ENCODE measurements around the gene KLRF2. TPM values are rescaled to one million over a fixed set of nuclear protein-coding genes. Genes with fewer than 3 reads are reported as not detected.
"Not testable (repeated sequence)": the region's sequence is repeated elsewhere in the genome, so short reads cannot be mapped to it uniquely, and the experiment has no call there.

The KLRF2 gene
- polyA plus RNA-seq, 1 donor from 2014 or later = not detected

DNA sequence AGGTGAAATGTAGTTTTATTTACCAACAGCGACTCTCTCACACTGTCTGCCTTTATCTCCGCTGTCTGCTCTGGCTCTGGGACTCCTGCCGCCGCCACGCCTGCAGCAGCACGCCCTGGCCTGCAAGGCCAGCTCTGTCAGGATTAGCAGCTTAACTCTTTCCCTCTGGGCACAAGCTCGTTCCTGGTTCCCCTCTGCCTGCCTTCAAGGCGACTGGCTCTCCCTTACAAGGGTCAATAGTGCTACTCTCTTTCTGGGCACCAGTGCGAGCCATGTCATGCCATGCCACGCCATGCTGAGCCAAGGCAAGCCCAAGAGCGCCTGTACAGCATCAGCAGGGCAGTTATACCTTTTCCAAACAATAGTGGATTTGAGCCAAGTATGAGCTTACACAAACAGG, 8.5 kb upstream of the KLRF2 start:
- no peaks in the 10 kb centered on the region for H3K9me3 ChIP-seq (ENCODE audit: low read length)
- H3K27me3 ChIP-seq (ENCODE audit: insufficient read depth, low read depth, low read length) = no peaks in the 10 kb centered on the region
- TF ChIP-seq TAF1 (IDR thresholded peaks at IDR 0.05; ENCODE audit: low read depth) = no peak
- TF ChIP-seq POLR2AphosphoS5 (IDR thresholded peaks at IDR 0.05) = no peak
- no peak for TF ChIP-seq EP300 (conservative IDR thresholded peaks at IDR 0.05; ENCODE audit: poor library complexity, severe bottlenecking)
- TF ChIP-seq REST (IDR thresholded peaks at IDR 0.05; ENCODE audit: borderline replicate concordance) = no peak
- TF ChIP-seq, protein P1, sequence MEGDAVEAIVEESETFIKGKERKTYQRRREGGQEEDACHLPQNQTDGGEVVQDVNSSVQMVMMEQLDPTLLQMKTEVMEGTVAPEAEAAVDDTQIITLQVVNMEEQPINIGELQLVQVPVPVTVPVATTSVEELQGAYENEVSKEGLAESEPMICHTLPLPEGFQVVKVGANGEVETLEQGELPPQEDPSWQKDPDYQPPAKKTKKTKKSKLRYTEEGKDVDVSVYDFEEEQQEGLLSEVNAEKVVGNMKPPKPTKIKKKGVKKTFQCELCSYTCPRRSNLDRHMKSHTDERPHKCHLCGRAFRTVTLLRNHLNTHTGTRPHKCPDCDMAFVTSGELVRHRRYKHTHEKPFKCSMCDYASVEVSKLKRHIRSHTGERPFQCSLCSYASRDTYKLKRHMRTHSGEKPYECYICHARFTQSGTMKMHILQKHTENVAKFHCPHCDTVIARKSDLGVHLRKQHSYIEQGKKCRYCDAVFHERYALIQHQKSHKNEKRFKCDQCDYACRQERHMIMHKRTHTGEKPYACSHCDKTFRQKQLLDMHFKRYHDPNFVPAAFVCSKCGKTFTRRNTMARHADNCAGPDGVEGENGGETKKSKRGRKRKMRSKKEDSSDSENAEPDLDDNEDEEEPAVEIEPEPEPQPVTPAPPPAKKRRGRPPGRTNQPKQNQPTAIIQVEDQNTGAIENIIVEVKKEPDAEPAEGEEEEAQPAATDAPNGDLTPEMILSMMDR (IDR thresholded peaks at IDR 0.05; ENCODE audit: poor library complexity, severe bottlenecking) = no peak
- TF ChIP-seq MXI1 (conservative IDR thresholded peaks at IDR 0.05; ENCODE audit: poor library complexity, severe bottlenecking) = no peak
- TF ChIP-seq RAD21 (conservative IDR thresholded peaks at IDR 0.05) = no peak
- TF ChIP-seq SMC3 (conservative IDR thresholded peaks at IDR 0.05; ENCODE audit: poor library complexity) = no peak
- no peak for TF ChIP-seq EZH2 (IDR thresholded peaks at IDR 0.05; ENCODE audit: borderline replicate concordance, insufficient read depth, low read length, poor library complexity, severe bottlenecking)
- H3K9me2 ChIP-seq (ENCODE audit: insufficient read depth, low read length) = no peaks in the 10 kb centered on the region
- no peaks in the 10 kb centered on the region for H3F3A ChIP-seq (ENCODE audit: insufficient read depth, low read length, poor library complexity, severe bottlenecking)
- no peak overlapping the region for H3K27ac ChIP-seq (ENCODE audit: low read length)
- H3K4me2 ChIP-seq (ENCODE audit: low read length) = no peak overlapping the region
- no peaks in the 10 kb centered on the region for H3K36me3 ChIP-seq (ENCODE audit: insufficient read depth, low read length)
- H4K20me1 ChIP-seq (ENCODE audit: insufficient read depth) = no peaks in the 10 kb centered on the region
- no peak overlapping the region for H3K4me3 ChIP-seq (ENCODE audit: low read length)
- H2AFZ ChIP-seq (ENCODE audit: low read depth, low read length) = no peak overlapping the region
- H3K79me2 ChIP-seq (replicated peaks; ENCODE audit: insufficient read depth, low read length) = no peaks in the 10 kb centered on the region
- H3K9ac ChIP-seq (ENCODE audit: low read length) = no peak overlapping the region

DNA sequence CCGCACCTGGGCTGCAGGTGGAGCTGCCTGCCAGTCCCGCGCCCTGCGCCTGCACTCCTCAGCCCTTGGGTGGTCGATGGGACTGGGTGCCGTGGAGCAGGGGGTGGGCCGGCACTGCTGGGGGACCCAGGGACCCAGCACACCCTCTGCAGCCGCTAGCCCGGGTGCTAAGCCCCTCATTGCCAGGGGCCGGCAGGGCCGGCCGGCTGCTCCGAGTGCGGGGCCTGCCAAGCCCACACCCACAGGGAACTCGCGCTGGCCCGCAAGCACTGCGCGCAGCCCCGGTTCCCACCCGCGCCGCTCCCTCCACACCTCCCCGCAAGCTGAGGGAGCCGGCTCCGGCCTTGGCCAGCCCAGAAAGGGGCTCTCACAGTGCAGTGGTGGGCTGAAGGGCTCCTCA, 5.2 kb upstream of the KLRF2 start:
- not testable (repeated sequence) for H3K27me3 ChIP-seq (ENCODE audit: insufficient read depth, low read depth, low read length); H3F3A ChIP-seq (ENCODE audit: insufficient read depth, low read length, poor library complexity, severe bottlenecking); H3K9me2 ChIP-seq (ENCODE audit: insufficient read depth, low read length); H3K9me3 ChIP-seq (ENCODE audit: low read length); H3K4me3 ChIP-seq (ENCODE audit: low read length); H3K27ac ChIP-seq (ENCODE audit: low read length); H3K79me2 ChIP-seq (replicated peaks; ENCODE audit: insufficient read depth, low read length); H3K4me2 ChIP-seq (ENCODE audit: low read length); H3K9ac ChIP-seq (ENCODE audit: low read length); H4K20me1 ChIP-seq (ENCODE audit: insufficient read depth); H2AFZ ChIP-seq (ENCODE audit: low read depth, low read length); H3K36me3 ChIP-seq (ENCODE audit: insufficient read depth, low read length)

DNA sequence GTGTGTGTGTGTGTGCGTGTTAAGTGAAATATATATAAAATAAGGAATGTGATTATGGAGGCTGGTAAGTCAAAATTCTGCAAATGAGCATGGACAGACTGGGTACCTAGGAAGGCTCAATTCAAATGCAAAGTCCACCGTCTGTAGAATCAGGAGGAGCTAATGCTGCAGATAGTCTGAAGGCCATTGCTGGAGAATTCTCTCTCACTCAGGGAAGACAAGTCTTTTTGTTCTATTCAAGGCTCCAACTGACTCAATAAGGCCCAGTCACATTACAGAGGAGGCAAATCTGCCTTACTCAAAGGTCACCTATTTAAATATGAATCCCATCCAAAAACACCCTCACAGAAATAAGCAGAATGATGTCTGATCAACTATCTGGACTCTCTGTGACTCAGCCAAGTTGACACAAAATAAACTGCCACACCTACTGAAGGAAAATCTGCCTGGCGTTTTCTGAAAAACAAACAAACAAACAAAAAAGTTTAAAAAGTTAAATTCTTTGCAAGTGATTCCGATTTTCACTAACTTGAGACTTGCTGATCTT, 684 bp upstream of the KLRF2 start:
- Histone ChIP-seq H3K4me3 (ENCODE audit: low read length) (no peak overlapping the region), H3K36me3 (ENCODE audit: insufficient read depth, low read length) (no peaks in the 10 kb centered on the region), H3K27me3 (ENCODE audit: insufficient read depth, low read depth, low read length) (no peaks in the 10 kb centered on the region), H3K9me3 (ENCODE audit: low read length) (no peaks in the 10 kb centered on the region), H3K27ac (ENCODE audit: low read length) (no peak overlapping the region), H3F3A (ENCODE audit: insufficient read depth, low read length, poor library complexity, severe bottlenecking) (no peaks in the 10 kb centered on the region), H2AFZ (ENCODE audit: low read depth, low read length) (no peak overlapping the region), H3K79me2 (replicated peaks; ENCODE audit: insufficient read depth, low read length) (no peaks in the 10 kb centered on the region), H4K20me1 (ENCODE audit: insufficient read depth) (no peaks in the 10 kb centered on the region), H3K9me2 (ENCODE audit: insufficient read depth, low read length) (no peaks in the 10 kb centered on the region), H3K4me2 (ENCODE audit: low read length) (no peak overlapping the region), H3K9ac (ENCODE audit: low read length) (no peak overlapping the region)
- TF ChIP-seq, protein P1 (IDR thresholded peaks at IDR 0.05; ENCODE audit: poor library complexity, severe bottlenecking) = no peak
- TF ChIP-seq EZH2 (IDR thresholded peaks at IDR 0.05; ENCODE audit: borderline replicate concordance, insufficient read depth, low read length, poor library complexity, severe bottlenecking) (no peak), POLR2AphosphoS5 (IDR thresholded peaks at IDR 0.05) (no peak), EP300 (conservative IDR thresholded peaks at IDR 0.05; ENCODE audit: poor library complexity, severe bottlenecking) (no peak), SMC3 (conservative IDR thresholded peaks at IDR 0.05; ENCODE audit: poor library complexity) (no peak), REST (IDR thresholded peaks at IDR 0.05; ENCODE audit: borderline replicate concordance) (no peak), RAD21 (conservative IDR thresholded peaks at IDR 0.05) (no peak), TAF1 (IDR thresholded peaks at IDR 0.05; ENCODE audit: low read depth) (no peak), MXI1 (conservative IDR thresholded peaks at IDR 0.05; ENCODE audit: poor library complexity, severe bottlenecking) (no peak)
